ENCODE results near the gene SIRPG.

- TF ChIP-seq CTCF (IDR thresholded peaks at IDR 0.05) (no peak), POLR2A (IDR thresholded peaks at IDR 0.05) (no peak)
Observed at GRCh38 chr20:1663917-1664316, 6.3 kb upstream of the SIRPG start.
